ENCODE results near the gene SLC27A6. TPM values are rescaled to one million over a fixed set of nuclear protein-coding genes. Genes with fewer than 3 reads are reported as not detected.
"Not testable (repeated sequence)": the region's sequence is repeated elsewhere in the genome, so short reads cannot be mapped to it uniquely, and the experiment has no call there.

Gene SLC27A6
- total RNA-seq, 1 experiment from 2014 or later, result 0.37 TPM

GRCh38 chr5:129001841-129002526 is 36.7 kb downstream of the SLC27A6 start:
- DNase-seq (ENCODE audit: low spot score), result no peak

- no peak for DNase-seq (ENCODE audit: low spot score)
Observed at GRCh38 chr5:129002527-129002842, 37.2 kb downstream of the SLC27A6 start.

GRCh38 chr5:129003232-129003631 is 37.9 kb downstream of the SLC27A6 start:
- DNase-seq (ENCODE audit: low spot score), result no peak

GRCh38 chr5:129014185-129014584 is 48.9 kb downstream of the SLC27A6 start:
- DNase-seq (ENCODE audit: low spot score), result no peak

GRCh38 chr5:129018837-129019236 is 53.5 kb downstream of the SLC27A6 start:
- no peak for DNase-seq (ENCODE audit: low spot score)

GRCh38 chr5:129019401-129019908 is 54.2 kb downstream of the SLC27A6 start:
- no peak for DNase-seq (ENCODE audit: low spot score)

GRCh38 chr5:129020683-129021082 is 55.4 kb downstream of the SLC27A6 start:
- no peak for DNase-seq (ENCODE audit: low spot score)

GRCh38 chr5:129021744-129022143 is 56.5 kb downstream of the SLC27A6 start:
- DNase-seq (ENCODE audit: low spot score), result no peak

- DNase-seq (ENCODE audit: low spot score), result no peak
Observed at GRCh38 chr5:129022599-129022998, 57.3 kb downstream of the SLC27A6 start.

- no peak for DNase-seq (ENCODE audit: low spot score)
Observed at GRCh38 chr5:129027260-129027659, 62.0 kb downstream of the SLC27A6 start.

GRCh38 chr5:129031886-129032683 is 66.8 kb downstream of the SLC27A6 start:
- no peak for DNase-seq (ENCODE audit: low spot score)

GRCh38 chr5:129036257-129036656 is 71.0 kb downstream of the SLC27A6 start:
- DNase-seq (ENCODE audit: low spot score), result not testable (repeated sequence)

- DNase-seq (ENCODE audit: low spot score), result no peak
Observed at GRCh38 chr5:129041196-129041881, 76.1 kb downstream of the SLC27A6 start.

- DNase-seq (ENCODE audit: low spot score), result no peak
Observed at GRCh38 chr5:129042306-129042705, 77.0 kb downstream of the SLC27A6 start.

GRCh38 chr5:129043894-129044293 is 78.6 kb downstream of the SLC27A6 start:
- no peak for DNase-seq (ENCODE audit: low spot score)

GRCh38 chr5:129046151-129046550 is 80.9 kb downstream of the SLC27A6 start:
- DNase-seq (ENCODE audit: low spot score), result peak; percentile 25

GRCh38 chr5:129048509-129048908 is 83.2 kb downstream of the SLC27A6 start:
- no peak for DNase-seq (ENCODE audit: low spot score)

GRCh38 chr5:129049126-129049799 is 84.0 kb downstream of the SLC27A6 start:
- no peak for DNase-seq (ENCODE audit: low spot score)

- DNase-seq (ENCODE audit: low spot score), result no peak
Observed at GRCh38 chr5:129051283-129051682, 86.0 kb downstream of the SLC27A6 start.

- DNase-seq (ENCODE audit: low spot score), result no peak
Observed at GRCh38 chr5:129053438-129053837, 88.2 kb downstream of the SLC27A6 start.

- DNase-seq (ENCODE audit: low spot score), result no peak
Observed at GRCh38 chr5:129057329-129057728, 92.0 kb downstream of the SLC27A6 start.

- DNase-seq (ENCODE audit: low spot score), result no peak
Observed at GRCh38 chr5:129061849-129062248, 96.6 kb downstream of the SLC27A6 start.

Measured in H4 (cell line).